HEK293 (cell line): Measurements from ENCODE around the gene DDX54.

ENCODE experiments used
- GLIS2 ChIP-seq: fragments of 450-650 bp; formaldehyde crosslinking; IDR thresholded peaks from 2 replicates; pipeline ENCODE4 v1.5.1; 2016; ENCODE audit warnings: missing biosample characterization, missing genetic modification characterization
- KLF1 ChIP-seq: fragments of 450-650 bp; formaldehyde crosslinking; IDR thresholded peaks from 2 replicates; pipeline ENCODE4 v1.5.1; 2016; ENCODE audit warnings: missing biosample characterization, missing genetic modification characterization
- KLF7 ChIP-seq: fragments of 450-650 bp; formaldehyde crosslinking; IDR thresholded peaks from 2 replicates; pipeline ENCODE4 v1.5.1; 2016; ENCODE audit warnings: missing biosample characterization, missing genetic modification characterization, borderline replicate concordance
- KLF8 ChIP-seq: fragments of 450-650 bp; formaldehyde crosslinking; IDR thresholded peaks from 2 replicates; pipeline ENCODE4 v1.5.1; 2016; ENCODE audit warnings: missing biosample characterization, missing genetic modification characterization
- PRDM2 ChIP-seq: fragments of 450-650 bp; formaldehyde crosslinking; IDR thresholded peaks from 2 replicates; pipeline ENCODE4 v1.5.1; 2016; ENCODE audit warnings: missing biosample characterization, missing genetic modification characterization, borderline replicate concordance
- REST ChIP-seq: fragments of 450-650 bp; formaldehyde crosslinking; IDR thresholded peaks from 2 replicates; pipeline ENCODE4 v1.5.1; 2016; ENCODE audit warnings: missing biosample characterization, missing genetic modification characterization
- ZBTB8A ChIP-seq: fragments of 450-650 bp; formaldehyde crosslinking; IDR thresholded peaks from 2 replicates; pipeline ENCODE4 v1.5.1; 2016; ENCODE audit warnings: missing biosample characterization, missing genetic modification characterization
- ZEB2 ChIP-seq: fragments of 450-650 bp; formaldehyde crosslinking; IDR thresholded peaks from 2 replicates; pipeline ENCODE4 v1.5.1; 2016; ENCODE audit warnings: missing biosample characterization, missing genetic modification characterization
- ZNF16 ChIP-seq: fragments of 450-650 bp; formaldehyde crosslinking; IDR thresholded peaks from 2 replicates; pipeline ENCODE4 v1.5.1; 2016; ENCODE audit warnings: low read depth, missing biosample characterization, missing genetic modification characterization
- ZNF2 ChIP-seq: fragments of 450-650 bp; formaldehyde crosslinking; IDR thresholded peaks from 2 replicates; pipeline ENCODE4 v1.5.1; 2016; ENCODE audit warnings: missing biosample characterization, missing genetic modification characterization
- ZNF202 ChIP-seq: fragments of 450-650 bp; formaldehyde crosslinking; IDR thresholded peaks from 2 replicates; pipeline ENCODE4 v1.5.1; 2016; ENCODE audit warnings: missing biosample characterization, missing genetic modification characterization, borderline replicate concordance
- ZNF302 ChIP-seq: fragments of 450-650 bp; formaldehyde crosslinking; IDR thresholded peaks from 2 replicates; pipeline ENCODE4 v1.5.1; 2016; ENCODE audit warnings: missing biosample characterization, missing genetic modification characterization, low read depth
- ZNF354C ChIP-seq: fragments of 450-650 bp; formaldehyde crosslinking; IDR thresholded peaks from 2 replicates; pipeline ENCODE4 v1.5.1; 2016; ENCODE audit warnings: missing biosample characterization, missing genetic modification characterization, low read depth, borderline replicate concordance
- ZNF391 ChIP-seq: fragments of 450-650 bp; formaldehyde crosslinking; IDR thresholded peaks from 2 replicates; pipeline ENCODE4 v1.5.1; 2016; ENCODE audit warnings: low read depth, missing biosample characterization, missing genetic modification characterization, borderline replicate concordance
- ZNF423 ChIP-seq: fragments of 450-650 bp; formaldehyde crosslinking; IDR thresholded peaks from 2 replicates; pipeline ENCODE4 v1.5.1; 2016; ENCODE audit warnings: missing biosample characterization, missing genetic modification characterization
- ZNF521 ChIP-seq: fragments of 450-650 bp; formaldehyde crosslinking; IDR thresholded peaks from 2 replicates; pipeline ENCODE4 v1.5.1; 2017; ENCODE audit warnings: missing biosample characterization, mild to moderate bottlenecking, missing genetic modification characterization
- ZNF544 ChIP-seq: fragments of 450-650 bp; formaldehyde crosslinking; IDR thresholded peaks from 2 replicates; pipeline ENCODE4 v1.5.0; 2017; ENCODE audit warnings: missing biosample characterization, missing genetic modification characterization
- ZNF561 ChIP-seq: fragments of 450-650 bp; IDR thresholded peaks from 2 replicates; pipeline ENCODE4 v1.5.1; 2018; ENCODE audit warnings: missing biosample characterization, missing genetic modification characterization, borderline replicate concordance
- ZNF600 ChIP-seq: fragments of 450-650 bp; formaldehyde crosslinking; IDR thresholded peaks from 2 replicates; pipeline ENCODE4 v1.5.1; 2016; ENCODE audit warnings: missing biosample characterization, missing genetic modification characterization
- ZNF623 ChIP-seq: fragments of 450-650 bp; formaldehyde crosslinking; IDR thresholded peaks from 2 replicates; pipeline ENCODE4 v1.5.1; 2016; ENCODE audit warnings: missing biosample characterization, missing genetic modification characterization
- ZNF629 ChIP-seq: fragments of 450-650 bp; formaldehyde crosslinking; IDR thresholded peaks from 2 replicates; pipeline ENCODE4 v1.5.1; 2017; ENCODE audit warnings: missing biosample characterization, missing genetic modification characterization
- ZNF670 ChIP-seq: fragments of 450-650 bp; formaldehyde crosslinking; IDR thresholded peaks from 2 replicates; pipeline ENCODE4 v1.5.1; 2016; ENCODE audit warnings: missing biosample characterization, missing genetic modification characterization, low read depth
- ZNF792 ChIP-seq: fragments of 450-650 bp; formaldehyde crosslinking; IDR thresholded peaks from 2 replicates; pipeline ENCODE4 v1.5.1; 2016; ENCODE audit warnings: missing biosample characterization, missing genetic modification characterization
- ZNF843 ChIP-seq: fragments of 450-650 bp; formaldehyde crosslinking; IDR thresholded peaks from 2 replicates; pipeline ENCODE4 v1.5.1; 2016; ENCODE audit warnings: missing biosample characterization, missing genetic modification characterization
- ZSCAN23 ChIP-seq: fragments of 450-650 bp; formaldehyde crosslinking; IDR thresholded peaks from 2 replicates; pipeline ENCODE4 v1.5.1; 2016; ENCODE audit warnings: missing biosample characterization, missing genetic modification characterization
- ZSCAN30 ChIP-seq: fragments of 450-650 bp; IDR thresholded peaks from 2 replicates; pipeline ENCODE4 v1.5.1; 2018; ENCODE audit warnings: missing biosample characterization, mild to moderate bottlenecking, missing genetic modification characterization, moderate library complexity
- TF ChIP-seq, protein P1 (sequence below): fragments of 450-650 bp; formaldehyde crosslinking; IDR thresholded peaks from 2 replicates; pipeline ENCODE4 v1.5.1; 2017; ENCODE audit warnings: missing biosample characterization, missing genetic modification characterization
- TF ChIP-seq, protein P2 (sequence below): fragments of 450-650 bp; formaldehyde crosslinking; IDR thresholded peaks from 2 replicates; pipeline ENCODE4 v1.5.1; 2016; ENCODE audit warnings: missing biosample characterization, missing genetic modification characterization

Gene DDX54

DNA sequence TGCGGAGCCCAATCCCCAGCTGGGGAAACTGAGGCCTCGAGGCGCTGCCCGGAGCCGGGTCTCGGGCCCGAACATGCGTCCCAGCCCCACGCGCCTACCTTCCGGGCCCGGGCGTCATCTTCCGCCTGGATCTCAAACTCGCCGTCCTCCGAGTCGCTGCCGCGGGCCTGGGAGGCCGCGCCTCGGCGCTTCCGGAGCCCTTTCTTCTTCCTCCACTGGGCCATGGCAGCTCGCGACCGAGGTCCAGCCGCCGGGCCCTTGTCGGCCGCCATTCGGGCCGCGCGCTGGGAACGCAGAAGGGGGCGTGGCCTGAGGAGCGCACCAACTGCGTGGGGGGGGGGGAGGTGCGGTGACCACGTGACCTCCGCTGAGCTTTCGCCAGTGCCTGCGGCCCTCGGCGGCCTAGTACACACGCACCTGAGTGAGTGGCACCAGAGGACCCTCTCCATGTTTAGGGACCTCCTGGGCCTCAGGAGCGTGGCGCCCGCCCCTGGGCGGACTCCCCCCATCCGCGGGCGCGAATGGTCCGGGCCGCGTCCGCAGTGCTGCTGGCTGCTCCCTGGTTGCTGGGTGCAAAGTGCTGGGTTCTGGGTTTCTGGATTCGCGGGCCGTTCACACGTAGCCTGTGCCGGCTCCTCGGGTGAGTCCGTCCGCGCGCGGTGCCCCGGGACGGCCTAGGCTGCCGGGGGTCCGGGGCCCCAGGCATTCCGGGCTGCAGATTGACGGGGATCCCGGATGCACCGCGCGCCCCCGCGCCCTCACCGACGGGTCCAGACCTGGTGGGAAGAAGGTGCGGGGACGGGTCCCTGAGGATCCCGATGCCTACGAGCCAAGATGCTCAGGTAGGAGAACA, at the start of gene DDX54, which contains the start of gene RITA1 (continued):
- TF ChIP-seq REST (tag by site-specific recombination): peak; percentile 53; the same call in 1 of the 2 replicates
- peak; percentile 17; the same call in 1 of the 2 replicates for TF ChIP-seq ZNF792 (tag by site-specific recombination)
- TF ChIP-seq ZNF16 (tag by site-specific recombination): 0 out of 2 replicates have a peak, but pooled peaks have one; percentile 30
- peak; percentile 19; the same call in 1 of the 2 replicates for TF ChIP-seq ZNF391 (tag by site-specific recombination)
- no peak for TF ChIP-seq ZNF670 (tag by site-specific recombination)
- peak; percentile 81 for TF ChIP-seq ZNF423 (tag by site-specific recombination)
- peak; percentile 96 for TF ChIP-seq ZSCAN30 (tag by site-specific recombination)
- TF ChIP-seq ZNF354C (tag by site-specific recombination): no peak
- TF ChIP-seq ZBTB8A: peak; percentile 72
- TF ChIP-seq KLF8 (tag by site-specific recombination): peak; percentile 97
- TF ChIP-seq, protein P1, sequence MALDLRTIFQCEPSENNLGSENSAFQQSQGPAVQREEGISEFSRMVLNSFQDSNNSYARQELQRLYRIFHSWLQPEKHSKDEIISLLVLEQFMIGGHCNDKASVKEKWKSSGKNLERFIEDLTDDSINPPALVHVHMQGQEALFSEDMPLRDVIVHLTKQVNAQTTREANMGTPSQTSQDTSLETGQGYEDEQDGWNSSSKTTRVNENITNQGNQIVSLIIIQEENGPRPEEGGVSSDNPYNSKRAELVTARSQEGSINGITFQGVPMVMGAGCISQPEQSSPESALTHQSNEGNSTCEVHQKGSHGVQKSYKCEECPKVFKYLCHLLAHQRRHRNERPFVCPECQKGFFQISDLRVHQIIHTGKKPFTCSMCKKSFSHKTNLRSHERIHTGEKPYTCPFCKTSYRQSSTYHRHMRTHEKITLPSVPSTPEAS (tag by site-specific recombination): peak; percentile 35; the same call in 1 of the 2 replicates
- TF ChIP-seq GLIS2: peak; percentile 85
- TF ChIP-seq ZNF521 (tag by site-specific recombination): no peak
- peak; percentile 75 for TF ChIP-seq ZNF629
- peak; percentile 75 for TF ChIP-seq ZNF600 (tag by site-specific recombination)
- peak; percentile 98 for TF ChIP-seq ZNF561 (tag by site-specific recombination)
- TF ChIP-seq ZEB2: peak; percentile 85
- TF ChIP-seq KLF7 (tag by site-specific recombination): peak; percentile 93
- no peak for TF ChIP-seq ZNF623 (tag by site-specific recombination)
- peak; percentile 90 for TF ChIP-seq ZSCAN23
- TF ChIP-seq ZNF302 (tag by site-specific recombination): no peak
- TF ChIP-seq, protein P2, sequence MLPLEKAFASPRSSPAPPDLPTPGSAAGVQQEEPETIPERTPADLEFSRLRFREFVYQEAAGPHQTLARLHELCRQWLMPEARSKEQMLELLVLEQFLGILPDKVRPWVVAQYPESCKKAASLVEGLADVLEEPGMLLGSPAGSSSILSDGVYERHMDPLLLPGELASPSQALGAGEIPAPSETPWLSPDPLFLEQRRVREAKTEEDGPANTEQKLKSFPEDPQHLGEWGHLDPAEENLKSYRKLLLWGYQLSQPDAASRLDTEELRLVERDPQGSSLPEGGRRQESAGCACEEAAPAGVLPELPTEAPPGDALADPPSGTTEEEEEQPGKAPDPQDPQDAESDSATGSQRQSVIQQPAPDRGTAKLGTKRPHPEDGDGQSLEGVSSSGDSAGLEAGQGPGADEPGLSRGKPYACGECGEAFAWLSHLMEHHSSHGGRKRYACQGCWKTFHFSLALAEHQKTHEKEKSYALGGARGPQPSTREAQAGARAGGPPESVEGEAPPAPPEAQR (tag by site-specific recombination): peak; percentile 17; the same call in 1 of the 2 replicates
- TF ChIP-seq ZNF843 (tag by site-specific recombination): peak; percentile 58
- TF ChIP-seq PRDM2 (tag by site-specific recombination): no peak
- no peak for TF ChIP-seq ZNF202 (tag by site-specific recombination)
- peak; percentile 93 for TF ChIP-seq KLF1 (tag by site-specific recombination)
- TF ChIP-seq ZNF544 (tag by site-specific recombination): no peak
- TF ChIP-seq ZNF2 (tag by site-specific recombination): peak; percentile 86; the same call in 1 of the 2 replicates
